ENCODE data around the gene ANKRD36. TPM values are rescaled to one million over a fixed set of nuclear protein-coding genes. Genes with fewer than 3 reads are reported as not detected.
"Not testable (repeated sequence)": the region's sequence is repeated elsewhere in the genome, so short reads cannot be mapped to it uniquely, and the experiment has no call there.

ANKRD36 gene
- polyA plus RNA-seq, 3 donors from 2014 or later, result 5.2 to 14.7 (median 5.6) TPM

GRCh38 chr2:97197251-97197650, 84.3 kb downstream of the ANKRD36 start:
- H3K9me3 Mint-ChIP-seq; H3K4me3 Mint-ChIP-seq; H3K27me3 Mint-ChIP-seq (ENCODE audit: low read depth in 3 of 3); H3K27ac Mint-ChIP-seq; H3K4me1 Mint-ChIP-seq; DNase-seq: not testable (repeated sequence)
- H3K36me3 Mint-ChIP-seq, result peaks cover 39 to 41% (median 39%) of the 10 kb centered on the region in 3 donors

GRCh38 chr2:97200887-97201286, 87.9 kb downstream of the ANKRD36 start:
- H3K4me1 Mint-ChIP-seq; H3K27ac Mint-ChIP-seq; H3K4me3 Mint-ChIP-seq; H3K27me3 Mint-ChIP-seq (ENCODE audit: low read depth in 3 of 3); H3K9me3 Mint-ChIP-seq: not testable (repeated sequence)
- peak in 1 of 3 donors; percentile 1 for DNase-seq
- H3K36me3 Mint-ChIP-seq, result peaks cover 19 to 26% (median 23%) of the 10 kb centered on the region in 3 donors

DNA sequence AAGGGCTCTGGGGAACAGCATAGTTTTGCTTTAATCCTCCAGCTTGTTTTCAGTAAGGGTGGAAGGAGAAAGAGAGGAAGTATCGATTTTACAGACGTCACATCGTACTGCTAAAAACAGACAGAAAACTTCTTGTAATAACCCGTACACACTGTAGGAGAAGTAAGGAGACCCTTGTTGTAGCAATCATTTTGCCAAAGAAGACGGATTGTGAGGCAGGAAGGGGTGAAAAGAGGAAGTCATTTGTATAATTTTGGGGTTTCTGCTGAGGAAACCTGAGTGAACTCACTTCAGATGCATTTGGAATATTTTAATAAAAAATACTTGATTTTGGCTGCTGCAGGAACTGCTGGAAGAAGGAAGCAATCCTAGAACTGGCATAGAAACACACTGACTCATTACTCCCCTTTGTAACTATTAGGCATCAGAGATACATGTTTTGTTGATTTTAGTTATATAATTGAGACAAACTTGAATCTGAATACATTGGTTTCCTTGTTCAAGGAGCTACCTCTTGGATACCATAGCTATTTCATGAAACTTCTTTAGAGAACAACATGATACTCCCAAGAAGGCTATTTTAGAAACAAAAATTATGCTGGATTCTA, 89.8 kb downstream of the ANKRD36 start:
- not testable (repeated sequence) for H3K27ac Mint-ChIP-seq

GRCh38 chr2:97210325-97210724, 97.4 kb downstream of the ANKRD36 start:
- no peak for DNase-seq
- Mint-ChIP-seq H3K4me3 (no peak overlapping the region), H3K27ac (no peak overlapping the region), H3K9me3 (no peaks in the 10 kb centered on the region), H3K4me1 (no peaks in the 10 kb centered on the region), H3K36me3 (peaks cover 11 to 42% (median 35%) of the 10 kb centered on the region in 3 donors), H3K27me3 (ENCODE audit: low read depth in 3 of 3) (peaks cover 0 to 4% (median 0%) of the 10 kb centered on the region in 3 donors)

More for the DNA sequence above, 89.8 kb downstream of the ANKRD36 start:
- DNase-seq; H3K9me3 Mint-ChIP-seq; H3K4me1 Mint-ChIP-seq; H3K27me3 Mint-ChIP-seq (ENCODE audit: low read depth in 3 of 3); H3K4me3 Mint-ChIP-seq: not testable (repeated sequence)
- peaks cover 4 to 23% (median 10%) of the 10 kb centered on the region in 3 donors for H3K36me3 Mint-ChIP-seq

DNA sequence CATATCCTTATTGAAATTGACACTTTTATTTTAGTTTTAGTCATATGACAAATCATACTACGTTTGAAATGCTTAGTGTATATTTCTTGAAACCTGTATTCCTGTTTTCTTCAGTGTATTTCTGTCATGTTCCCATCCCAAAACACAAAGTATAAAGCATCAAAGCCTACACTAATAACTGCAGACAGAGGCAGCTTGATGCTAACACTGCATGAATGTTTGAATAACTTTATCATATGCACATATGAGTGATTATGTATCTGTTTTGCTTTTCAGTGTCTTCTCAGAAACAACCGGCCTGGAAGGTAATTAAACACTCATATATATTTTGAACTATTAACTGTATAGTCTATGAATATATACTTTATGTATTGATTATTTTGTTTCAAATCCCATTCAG, 102.1 kb downstream of the ANKRD36 start:
- not testable (repeated sequence) for H3K4me3 Mint-ChIP-seq; H3K27me3 Mint-ChIP-seq (ENCODE audit: low read depth in 3 of 3); H3K4me1 Mint-ChIP-seq; H3K9me3 Mint-ChIP-seq; DNase-seq; H3K27ac Mint-ChIP-seq
- peaks cover 18 to 32% (median 31%) of the 10 kb centered on the region in 3 donors for H3K36me3 Mint-ChIP-seq

DNA sequence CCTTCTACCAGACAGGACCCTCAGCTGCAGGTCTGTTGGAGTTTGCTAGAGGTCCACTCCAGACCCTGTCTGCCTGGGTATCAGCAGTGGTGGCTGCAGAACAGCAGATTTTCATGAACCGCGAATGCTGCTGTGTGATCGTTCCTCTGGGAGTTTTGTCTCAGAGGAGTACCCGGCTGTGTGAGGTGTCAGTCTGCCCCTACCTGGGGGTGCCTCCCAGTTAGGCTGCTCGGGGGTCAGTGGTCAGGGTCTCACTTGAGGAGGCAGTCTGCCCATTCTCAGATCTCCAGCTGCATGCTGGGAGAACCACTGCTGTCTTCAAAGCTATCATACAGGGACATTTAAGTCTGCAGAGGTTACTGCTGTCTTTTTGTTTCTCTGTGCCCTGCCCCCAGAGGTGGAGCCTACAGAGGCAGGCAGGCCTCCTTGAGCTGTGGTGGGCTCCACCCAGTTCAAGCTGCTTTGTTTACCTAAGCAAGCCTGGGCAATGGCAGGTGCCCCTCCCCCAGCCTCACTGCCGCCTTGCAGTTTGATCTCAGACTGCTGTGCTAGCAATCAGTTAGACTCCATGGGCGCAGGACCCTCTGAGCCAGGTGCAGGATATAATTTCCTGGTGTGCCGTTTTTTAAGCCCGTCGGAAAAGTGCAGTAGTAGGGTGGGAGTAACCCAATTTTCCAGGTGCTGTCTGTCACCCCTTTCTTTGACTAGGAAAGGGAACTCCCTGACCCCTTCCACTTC, 118.1 kb downstream of the ANKRD36 start:
- H3K9me3 Mint-ChIP-seq; DNase-seq; H3K4me1 Mint-ChIP-seq; H3K27me3 Mint-ChIP-seq (ENCODE audit: low read depth in 3 of 3); H3K27ac Mint-ChIP-seq; H3K4me3 Mint-ChIP-seq: not testable (repeated sequence)
- H3K36me3 Mint-ChIP-seq, result peaks cover 12 to 25% (median 14%) of the 10 kb centered on the region in 3 donors

DNA sequence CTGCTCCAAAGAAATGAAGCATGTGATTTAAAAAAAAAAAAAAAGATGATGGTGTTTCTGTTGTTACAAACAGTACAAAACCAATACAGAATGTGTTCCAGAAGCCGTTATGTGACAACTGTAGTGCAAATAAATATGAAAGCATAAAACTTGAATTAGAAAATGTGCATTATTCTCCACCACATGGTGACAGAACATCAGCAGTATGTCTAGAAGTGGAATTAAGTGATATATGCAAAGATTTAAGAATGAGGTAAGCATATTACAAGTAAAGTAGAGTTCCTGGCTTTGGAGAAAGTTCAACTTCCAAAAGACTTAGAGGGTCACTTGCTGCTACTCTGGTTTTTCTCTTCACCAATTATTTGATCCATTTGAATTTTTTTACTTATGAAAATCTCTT, 120.0 kb downstream of the ANKRD36 start:
- H3K4me1 Mint-ChIP-seq; H3K27me3 Mint-ChIP-seq (ENCODE audit: low read depth in 3 of 3); H3K36me3 Mint-ChIP-seq: not testable (repeated sequence)

DNA sequence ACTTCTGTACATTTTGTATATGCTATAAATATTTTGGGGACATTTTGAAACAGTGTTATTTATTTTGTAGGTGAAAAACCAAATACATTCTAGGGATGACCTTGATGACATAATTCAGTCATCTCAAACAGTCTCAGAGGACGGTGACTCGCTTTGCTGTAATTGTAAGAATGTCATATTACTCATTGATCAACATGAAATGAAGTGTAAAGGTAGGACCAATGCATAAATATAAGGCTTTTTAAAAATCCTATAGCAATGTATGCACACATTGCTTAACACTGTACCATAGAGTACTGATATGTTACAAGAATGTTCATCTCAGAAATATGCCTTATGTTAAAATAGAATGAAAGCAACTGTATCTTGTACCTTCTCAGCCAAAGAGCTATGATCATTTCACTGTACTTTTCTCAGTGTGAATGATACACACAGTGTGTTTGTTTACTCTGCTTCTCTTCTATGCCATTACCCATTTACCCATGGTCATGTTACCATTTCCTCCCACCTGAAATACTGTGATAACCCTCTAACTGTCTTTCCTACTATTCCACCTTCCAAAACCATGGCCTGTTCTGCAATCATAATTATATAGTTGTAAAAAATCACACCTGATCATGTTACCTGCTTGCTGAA, 120.8 kb downstream of the ANKRD36 start:
- not testable (repeated sequence) for DNase-seq; H3K4me3 Mint-ChIP-seq; H3K4me1 Mint-ChIP-seq; H3K9me3 Mint-ChIP-seq; H3K27ac Mint-ChIP-seq; H3K36me3 Mint-ChIP-seq; H3K27me3 Mint-ChIP-seq (ENCODE audit: low read depth in 3 of 3)

More for the DNA sequence above, 120.0 kb downstream of the ANKRD36 start:
- H3K27ac Mint-ChIP-seq, H3K4me3 Mint-ChIP-seq, DNase-seq, H3K9me3 Mint-ChIP-seq: not testable (repeated sequence)

DNA sequence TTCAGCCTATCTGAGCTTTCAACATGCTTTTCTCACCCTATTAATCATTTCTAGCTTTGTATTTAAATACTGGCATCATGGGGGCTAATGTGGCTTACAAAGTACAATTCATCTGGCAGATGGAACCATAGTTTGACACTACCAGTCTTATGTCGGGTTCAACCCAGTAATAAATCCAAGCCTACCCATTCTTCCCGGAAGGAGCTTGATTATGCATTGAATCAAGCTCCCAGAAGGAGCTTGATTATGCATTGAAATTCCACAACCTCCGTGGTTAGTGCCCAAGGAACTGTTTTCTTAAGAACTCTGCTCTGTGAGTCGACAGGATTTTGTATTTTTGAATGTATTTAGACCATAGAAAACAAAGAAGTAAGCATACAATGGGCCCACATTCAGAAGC, 148.2 kb downstream of the ANKRD36 start:
- H3K4me1 Mint-ChIP-seq; DNase-seq; H3K9me3 Mint-ChIP-seq; H3K27me3 Mint-ChIP-seq (ENCODE audit: low read depth in 3 of 3); H3K27ac Mint-ChIP-seq; H3K4me3 Mint-ChIP-seq; H3K36me3 Mint-ChIP-seq: not testable (repeated sequence)

DNA sequence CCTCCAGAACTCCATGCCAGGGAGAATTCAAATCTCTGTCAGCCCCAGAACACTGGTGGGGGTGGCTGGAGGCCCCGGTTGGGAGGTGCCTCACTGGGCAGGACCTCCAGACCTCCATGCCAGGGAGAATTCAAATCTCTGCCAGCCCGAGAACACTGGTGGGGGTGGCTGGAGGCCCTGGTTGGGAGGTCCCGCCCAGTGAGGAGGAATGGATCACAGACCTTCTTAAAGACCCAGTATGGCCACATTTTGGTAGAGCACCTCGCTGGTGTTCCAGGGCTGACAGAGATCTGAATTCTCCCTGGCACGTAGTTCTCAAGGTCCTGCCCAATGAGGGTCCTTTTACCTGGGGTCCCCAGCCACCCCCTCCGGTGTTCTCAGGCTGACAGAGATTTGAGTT, 153.5 kb downstream of the ANKRD36 start:
- H3K4me1 Mint-ChIP-seq, H3K9me3 Mint-ChIP-seq: not testable (repeated sequence)

GRCh38 chr2:97267411-97268074, 154.6 kb downstream of the ANKRD36 start:
- Mint-ChIP-seq H3K9me3 (no peaks in the 10 kb centered on the region), H3K4me1 (no peaks in the 10 kb centered on the region), H3K27me3 (ENCODE audit: low read depth in 3 of 3) (no peaks in the 10 kb centered on the region), H3K27ac (peak overlapping the region in 1 of 6 donors; percentile 59), H3K36me3 (peaks cover 0 to 8% (median 2%) of the 10 kb centered on the region in 3 donors), H3K4me3 (no peak overlapping the region)
- no peak for DNase-seq

More for the DNA sequence above, 153.5 kb downstream of the ANKRD36 start:
- H3K4me3 Mint-ChIP-seq; H3K27ac Mint-ChIP-seq; DNase-seq; H3K36me3 Mint-ChIP-seq; H3K27me3 Mint-ChIP-seq (ENCODE audit: low read depth in 3 of 3): not testable (repeated sequence)

DNA sequence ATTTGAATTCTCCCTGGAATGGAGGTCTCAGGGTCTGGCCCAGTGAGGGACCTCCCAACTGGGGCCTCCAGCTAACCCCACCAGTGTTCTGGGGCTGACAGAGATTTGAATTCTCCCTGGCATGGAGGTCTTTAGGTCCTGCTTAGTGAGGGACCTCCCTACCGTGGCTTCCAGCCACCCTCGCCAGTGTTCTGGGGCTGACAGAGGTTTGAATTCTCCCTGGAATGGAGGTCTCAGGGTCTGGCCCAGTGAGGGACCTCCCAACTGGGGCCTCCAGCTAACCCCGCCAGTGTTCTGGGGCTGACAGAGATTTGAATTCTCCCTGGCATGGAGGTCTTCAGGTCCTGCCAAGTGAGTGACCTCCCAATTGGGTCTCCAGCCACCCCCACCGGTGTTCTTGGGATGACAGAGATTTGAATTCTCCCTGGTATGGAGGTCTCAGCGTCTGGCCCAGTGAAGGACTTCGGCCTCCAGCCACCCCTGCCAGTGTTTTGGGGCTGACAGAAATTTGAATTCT, 155.2 kb downstream of the ANKRD36 start:
- H3K9me3 Mint-ChIP-seq; H3K4me1 Mint-ChIP-seq; H3K36me3 Mint-ChIP-seq; H3K27ac Mint-ChIP-seq; H3K27me3 Mint-ChIP-seq (ENCODE audit: low read depth in 3 of 3); DNase-seq; H3K4me3 Mint-ChIP-seq: not testable (repeated sequence)

GRCh38 chr2:97276232-97276798, 163.4 kb downstream of the ANKRD36 start:
- not testable (repeated sequence) for H3K27ac Mint-ChIP-seq; H3K36me3 Mint-ChIP-seq; H3K27me3 Mint-ChIP-seq (ENCODE audit: low read depth in 3 of 3); H3K9me3 Mint-ChIP-seq; DNase-seq; H3K4me1 Mint-ChIP-seq; H3K4me3 Mint-ChIP-seq

- not testable (repeated sequence) for H3K9me3 Mint-ChIP-seq; H3K27me3 Mint-ChIP-seq (ENCODE audit: low read depth in 3 of 3); DNase-seq; H3K4me3 Mint-ChIP-seq; H3K4me1 Mint-ChIP-seq; H3K27ac Mint-ChIP-seq; H3K36me3 Mint-ChIP-seq
Observed at GRCh38 chr2:97285187-97285586, 172.2 kb downstream of the ANKRD36 start.

All from immature natural killer cell (primary cell).